HG02763 (cell line): ENCODE results near the gene ZNF175.
A peak's percentile ranks its signal among the peaks of the same experiment; 100 is the strongest.

Experiments used
- ATAC-seq: cut with Tn5 transposase; IDR thresholded peaks from one replicate; pipeline ENCODE4 v1.9.1; 2021; ENCODE audit warnings: mild to moderate bottlenecking, moderate library complexity; ENCODE audit not compliant: unreplicated experiment

The ZNF175 gene

GRCh38 chr19:51587264-51588191 is 16.4 kb downstream of the ZNF175 start:
- no peak for ATAC-seq

GRCh38 chr19:51589511-51589910 is 18.4 kb downstream of the ZNF175 start:
- ATAC-seq, result no peak

GRCh38 chr19:51590441-51590840 is 19.4 kb downstream of the ZNF175 start:
- ATAC-seq, result no peak

GRCh38 chr19:51592521-51592920 is 21.4 kb downstream of the ZNF175 start:
- no peak for ATAC-seq

GRCh38 chr19:51593138-51593890 is 22.2 kb downstream of the ZNF175 start:
- no peak for ATAC-seq

- peak; percentile 97 for ATAC-seq
Measured at GRCh38 chr19:51593969-51594773, 23.1 kb downstream of the ZNF175 start.

GRCh38 chr19:51594774-51595109 is 23.7 kb downstream of the ZNF175 start:
- ATAC-seq, result no peak

- ATAC-seq, result no peak
Measured at GRCh38 chr19:51595190-51596175, 24.4 kb downstream of the ZNF175 start.

GRCh38 chr19:51598159-51598915 is 27.3 kb downstream of the ZNF175 start:
- ATAC-seq, result no peak

- no peak for ATAC-seq
Measured at GRCh38 chr19:51599084-51599483, 28.0 kb downstream of the ZNF175 start.

- ATAC-seq, result no peak
Measured at GRCh38 chr19:51600940-51601580, 30.0 kb downstream of the ZNF175 start.

- no peak for ATAC-seq
Measured at GRCh38 chr19:51602189-51602854, 31.2 kb downstream of the ZNF175 start.

GRCh38 chr19:51607077-51607476 is 36.0 kb downstream of the ZNF175 start:
- ATAC-seq, result peak; percentile 95

GRCh38 chr19:51607920-51608562 is 37.0 kb downstream of the ZNF175 start:
- no peak for ATAC-seq

- ATAC-seq, result no peak
Measured at GRCh38 chr19:51610576-51610975, 39.5 kb downstream of the ZNF175 start.

GRCh38 chr19:51614789-51615188 is 43.7 kb downstream of the ZNF175 start:
- ATAC-seq, result no peak

GRCh38 chr19:51615991-51616390 is 44.9 kb downstream of the ZNF175 start:
- ATAC-seq, result no peak

- ATAC-seq, result no peak
Measured at GRCh38 chr19:51621178-51621577, 50.1 kb downstream of the ZNF175 start.
